HEK293T (cell line): ENCODE results near the gene GNG12.

Source experiments
- ARNT ChIP-seq: fragments of 450-650 bp; IDR thresholded peaks from 2 replicates; pipeline ENCODE4 v1.6.1; 2017; ENCODE audit warnings: mild to moderate bottlenecking
- BHLHE40 ChIP-seq: fragments of 450-650 bp; IDR thresholded peaks from 2 replicates; pipeline ENCODE4 v1.6.1; 2016; ENCODE audit warnings: mild to moderate bottlenecking, moderate library complexity, borderline replicate concordance
- ELF4 ChIP-seq: fragments of 450-650 bp; IDR thresholded peaks from 2 replicates; pipeline ENCODE4 v1.6.1; 2017; ENCODE audit warnings: antibody characterized with exemption
- FOXA1 ChIP-seq: fragments of 450-650 bp; IDR thresholded peaks from 2 replicates; pipeline ENCODE4 v1.6.1; 2016; ENCODE audit warnings: mild to moderate bottlenecking
- FOXK2 ChIP-seq: fragments of 450-650 bp; IDR thresholded peaks from 2 replicates; pipeline ENCODE4 v1.6.1; 2016; ENCODE audit warnings: mild to moderate bottlenecking
- FOXM1 ChIP-seq: fragments of 450-650 bp; IDR thresholded peaks from 2 replicates; pipeline ENCODE4 v1.6.1; 2017; ENCODE audit warnings: mild to moderate bottlenecking, borderline replicate concordance
- HDGF ChIP-seq: fragments of 450-650 bp; IDR thresholded peaks from 2 replicates; pipeline ENCODE4 v1.6.1; 2017; ENCODE audit warnings: antibody characterized with exemption, borderline replicate concordance
- L3MBTL2 ChIP-seq: fragments of 450-650 bp; conservative IDR thresholded peaks from 2 replicates; pipeline ENCODE4 v1.6.1; 2016; ENCODE audit warnings: mild to moderate bottlenecking
- LEF1 ChIP-seq: fragments of 450-650 bp; IDR thresholded peaks from 2 replicates; pipeline ENCODE4 v1.6.1; 2017; ENCODE audit warnings: mild to moderate bottlenecking, borderline replicate concordance
- PKNOX1 ChIP-seq: fragments of 450-650 bp; IDR thresholded peaks from 2 replicates; pipeline ENCODE4 v1.6.1; 2016
- SP1 ChIP-seq: fragments of 450-650 bp; IDR thresholded peaks from 2 replicates; pipeline ENCODE4 v1.6.1; 2017
- SUZ12 ChIP-seq: fragments of 450-650 bp; IDR thresholded peaks from 2 replicates; pipeline ENCODE4 v1.6.1; 2016; ENCODE audit warnings: mild to moderate bottlenecking
- TARDBP ChIP-seq: fragments of 450-650 bp; IDR thresholded peaks from 2 replicates; pipeline ENCODE4 v1.6.1; 2016
- ZNF384 ChIP-seq: fragments of 450-650 bp; IDR thresholded peaks from 2 replicates; pipeline ENCODE4 v1.6.1; 2016

GRCh38 chr1:67785847-67786753 is 47.2 kb downstream of the GNG12 start:
- TF ChIP-seq L3MBTL2 (no peak), FOXK2 (no peak), ARNT (no peak), FOXM1 (no peak), BHLHE40 (no peak), TARDBP (no peak), SP1 (no peak), SUZ12 (no peak), LEF1 (no peak), FOXA1 (no peak), PKNOX1 (no peak), HDGF (no peak), ELF4 (no peak), ZNF384 (no peak)
